SK-N-DZ (cell line): ENCODE measurements around the gene JOSD1. TPM values are rescaled to one million over a fixed set of nuclear protein-coding genes. Genes with fewer than 3 reads are reported as not detected.

Experiments
- DNase-seq: peaks from one replicate; pipeline ENCODE4 v3.0.0-alpha.2; 2015; ENCODE audit warnings: low spot score
- polyA plus RNA-seq, 2 experiments: library from polyadenylated mRNA; depleted of rRNA; stranded (reverse); fragments of >200 nt; gene quantifications; 2 replicates each; pipeline ENCODE4 v1.2.3, GENCODE V29; 2014

Gene JOSD1
- polyA plus RNA-seq (2014; cell fraction: cytosol; rRNA removed), result 55.5 and 61.2 TPM in 2 replicates
- 41.2 and 43.9 TPM in 2 replicates for polyA plus RNA-seq (2014; cell fraction: nucleus; rRNA removed)

- peak; percentile 92 for DNase-seq
Measured at GRCh38 chr22:38700789-38701628, at the start of gene JOSD1. TSS of gene JOSD1 (minus strand) at chr22:38700943. CDS start at chr22:38699987, 956 bp downstream.

DNA sequence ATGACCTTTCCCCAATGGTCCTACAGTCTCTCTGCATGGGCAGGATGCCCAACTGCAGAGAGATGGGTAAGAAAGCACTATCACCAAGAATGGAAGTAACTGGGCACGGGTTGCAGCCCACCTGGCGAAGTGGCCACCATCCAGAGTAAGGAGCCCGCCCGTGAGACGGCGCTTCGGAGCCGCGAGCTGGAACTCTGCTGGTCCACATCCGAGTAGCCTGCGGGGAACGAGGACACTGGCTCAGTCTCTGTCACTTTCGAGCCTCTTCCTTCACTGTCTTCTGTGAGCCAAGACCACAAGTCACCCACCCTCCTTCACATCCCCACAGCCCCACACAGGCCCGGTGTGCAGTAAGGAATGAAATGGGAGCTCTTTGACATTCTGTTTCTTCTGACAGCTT lies 49.4 kb upstream of the JOSD1 start:
- no peak for DNase-seq

- DNase-seq, result no peak
Measured at GRCh38 chr22:38748487-38749136, 47.9 kb upstream of the JOSD1 start.

DNA sequence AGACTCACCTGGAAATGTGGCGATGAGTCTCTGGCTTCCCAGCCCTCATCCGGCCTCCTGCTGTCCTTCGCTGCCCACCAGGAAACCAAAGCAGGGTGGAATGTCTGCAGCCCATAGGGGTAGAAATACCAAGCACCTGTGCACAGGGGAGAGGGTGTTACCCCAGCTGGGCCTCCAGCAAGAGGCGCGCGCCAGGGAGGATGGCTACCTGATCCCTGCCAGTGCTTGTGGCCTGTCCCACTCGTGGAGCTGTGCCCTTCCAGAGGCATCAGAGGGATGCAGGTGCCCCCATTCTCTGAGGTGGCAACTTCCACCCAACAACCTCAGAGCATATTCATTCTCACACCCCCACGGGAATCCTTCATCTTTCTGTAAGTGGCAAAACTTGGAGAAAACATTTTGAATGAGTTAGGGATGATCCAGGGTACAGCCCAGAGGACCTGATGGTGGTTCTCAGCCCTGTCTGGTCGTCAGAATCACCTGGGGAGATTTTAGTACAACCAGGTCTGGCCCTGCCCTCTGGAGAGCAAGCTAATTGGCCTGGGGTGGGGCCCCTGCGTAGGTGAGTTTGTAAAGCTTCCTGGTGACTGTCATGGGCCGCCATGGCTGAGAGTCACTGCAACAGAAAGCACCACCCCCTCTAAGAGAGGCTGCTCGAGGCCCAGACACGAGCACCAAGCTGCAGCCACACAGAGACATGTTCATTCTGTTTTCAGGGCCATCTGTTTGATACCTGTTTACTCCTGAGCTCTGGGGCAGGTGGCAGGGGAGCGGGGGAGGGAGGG lies 45.1 kb upstream of the JOSD1 start:
- no peak for DNase-seq

- no peak for DNase-seq
Measured at GRCh38 chr22:38744981-38745380, 44.2 kb upstream of the JOSD1 start.

- DNase-seq, result no peak
Measured at GRCh38 chr22:38742176-38742942, 41.6 kb upstream of the JOSD1 start.

DNA sequence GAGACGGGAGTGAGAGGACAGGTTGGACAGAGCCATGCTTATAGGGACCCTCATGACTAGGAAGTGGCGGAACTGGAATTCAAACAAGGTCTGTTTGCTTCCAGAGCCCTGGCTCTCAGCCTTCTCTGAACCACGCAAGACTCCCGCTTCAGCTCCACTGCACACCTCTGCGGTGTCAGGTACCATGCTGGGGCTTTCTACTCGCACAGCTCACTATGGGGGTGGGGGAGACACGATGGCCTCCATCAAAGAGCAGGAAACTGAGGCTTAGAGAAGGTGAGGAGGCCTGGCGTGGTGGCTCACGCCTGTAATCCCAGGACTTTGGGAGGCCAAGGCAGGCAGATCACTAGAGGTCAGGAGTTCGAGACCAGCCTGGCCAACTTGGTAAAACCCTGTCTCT lies 40.8 kb upstream of the JOSD1 start:
- DNase-seq, result no peak

GRCh38 chr22:38741166-38741565 lies 40.4 kb upstream of the JOSD1 start:
- DNase-seq, result no peak

DNA sequence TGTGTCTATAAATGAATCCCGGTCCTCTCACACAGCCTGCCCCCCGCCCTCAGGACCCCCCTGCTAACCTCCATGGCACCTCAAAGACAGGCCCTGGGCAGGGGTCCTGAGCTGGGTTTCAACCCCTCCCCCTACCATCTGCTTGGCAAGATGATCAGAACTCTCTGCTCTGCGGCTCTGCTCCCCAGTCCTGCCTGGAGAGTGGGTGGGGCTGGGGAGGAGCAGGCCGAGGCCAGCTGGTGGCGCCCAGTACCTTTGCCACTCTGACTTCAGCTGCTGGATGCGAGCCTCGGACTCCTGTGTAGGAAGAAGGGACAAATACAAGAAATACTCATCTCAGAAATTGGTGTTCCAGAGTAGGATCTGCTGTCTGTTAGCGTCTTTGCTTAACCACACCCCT lies 40.0 kb upstream of the JOSD1 start:
- no peak for DNase-seq

DNA sequence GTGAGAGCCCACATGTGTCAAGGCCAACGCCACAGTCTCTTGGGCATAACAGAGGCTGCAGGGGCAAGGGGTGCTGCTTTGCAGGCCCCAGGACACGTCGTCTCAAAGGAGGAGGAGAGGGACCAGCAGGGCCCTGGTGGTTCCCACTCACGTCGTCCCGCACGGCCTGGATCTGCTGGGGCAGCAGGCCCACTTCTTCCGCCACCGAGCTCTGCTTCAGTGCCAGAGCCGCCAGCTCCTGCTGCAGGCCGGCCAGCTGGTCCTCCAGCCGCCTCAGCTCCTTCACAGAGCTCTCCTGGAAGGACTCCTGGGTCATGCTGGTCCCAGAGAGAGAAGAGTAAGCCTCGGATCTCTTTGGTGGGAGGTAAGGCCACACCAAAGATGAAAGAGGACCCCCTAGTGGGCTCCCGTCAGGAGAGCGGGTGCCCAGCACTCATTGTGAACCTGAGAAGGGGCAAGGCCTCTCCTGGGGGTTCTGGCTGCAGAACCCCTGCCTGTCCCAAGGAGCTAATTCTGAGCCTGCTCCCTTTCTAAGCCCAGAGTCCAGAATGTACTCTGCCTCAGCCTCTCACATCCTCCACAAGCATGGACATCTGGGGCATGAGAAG lies 39.5 kb upstream of the JOSD1 start:
- DNase-seq, result no peak

DNA sequence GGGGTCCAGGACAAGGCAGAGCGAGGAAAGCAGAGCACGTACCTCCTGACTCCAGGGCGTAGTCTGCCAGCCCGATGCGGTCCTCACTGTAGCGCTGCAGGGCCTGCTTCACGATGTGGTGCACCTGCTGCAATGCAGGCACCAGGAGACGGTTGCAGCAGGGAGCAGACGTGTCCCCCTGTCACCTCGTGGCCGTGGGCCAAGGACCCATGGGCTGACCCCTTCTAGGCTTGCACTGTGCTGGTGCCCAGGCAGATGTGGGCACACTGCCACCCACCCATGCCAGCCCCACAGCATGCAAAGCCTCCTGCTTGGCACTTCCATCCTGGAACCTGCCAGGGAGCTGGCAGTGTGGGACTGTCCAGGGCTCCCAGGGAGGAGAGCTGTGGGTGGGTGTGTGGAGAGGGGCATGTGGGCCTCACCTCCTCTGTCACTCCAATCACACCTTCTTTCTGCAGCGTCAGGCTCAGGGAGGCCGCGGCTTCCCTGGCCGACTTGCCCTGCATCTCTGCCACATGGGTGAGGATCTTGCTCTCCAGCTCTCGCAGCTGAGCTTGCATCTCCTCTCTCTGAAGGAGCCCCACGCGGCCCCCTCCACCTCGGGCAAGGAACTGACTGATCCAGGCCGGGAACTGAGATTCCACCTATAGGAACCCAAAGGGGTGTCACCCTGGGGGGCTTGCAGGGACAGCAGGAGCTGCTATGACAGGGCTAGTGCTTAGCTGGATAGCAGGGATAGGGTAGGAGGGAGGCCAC lies 38.7 kb upstream of the JOSD1 start:
- no peak for DNase-seq

GRCh38 chr22:38738475-38739070 lies 37.8 kb upstream of the JOSD1 start:
- no peak for DNase-seq

- no peak for DNase-seq
Measured at GRCh38 chr22:38737302-38738060, 36.7 kb upstream of the JOSD1 start.

- DNase-seq, result no peak
Measured at GRCh38 chr22:38736257-38736570, 35.5 kb upstream of the JOSD1 start.

DNA sequence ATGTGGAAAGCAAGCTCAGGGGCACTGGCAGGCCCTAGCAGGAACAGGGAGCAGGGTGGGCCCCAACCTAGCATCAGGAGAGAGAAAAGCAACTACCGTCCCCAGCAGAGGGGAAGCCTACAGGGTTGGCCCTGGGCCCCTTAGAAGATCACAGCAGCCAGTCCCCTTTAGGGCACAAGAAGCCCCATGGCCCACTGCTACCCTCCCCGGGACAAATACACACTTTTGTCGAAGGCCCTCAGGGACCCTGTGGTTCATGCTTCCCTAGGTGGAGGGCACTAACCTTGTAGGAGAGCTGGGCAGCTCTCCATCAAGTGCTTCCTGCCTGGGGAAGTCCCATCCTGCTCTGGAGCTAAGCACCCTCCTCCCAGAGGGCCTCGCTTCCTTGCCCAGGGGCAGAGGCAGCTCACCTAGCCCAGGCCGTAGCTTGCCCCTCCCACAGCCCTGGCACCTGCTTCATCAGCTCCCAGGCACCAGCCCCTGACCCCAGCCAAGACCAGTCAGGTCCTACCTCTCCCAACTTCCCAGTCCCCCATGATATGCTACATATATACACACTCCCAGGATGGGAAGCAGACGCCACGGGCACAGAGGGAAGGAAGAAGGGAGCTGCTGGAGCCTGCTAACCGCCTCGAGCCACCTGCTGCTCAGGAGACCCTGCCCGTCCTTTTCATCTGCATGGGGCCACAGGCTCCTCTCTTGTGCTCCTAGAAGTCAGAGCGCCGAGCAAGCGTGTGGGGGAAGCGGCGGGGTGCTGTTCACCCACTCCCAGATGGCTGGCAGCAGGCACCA lies 34.9 kb upstream of the JOSD1 start:
- DNase-seq, result no peak

DNA sequence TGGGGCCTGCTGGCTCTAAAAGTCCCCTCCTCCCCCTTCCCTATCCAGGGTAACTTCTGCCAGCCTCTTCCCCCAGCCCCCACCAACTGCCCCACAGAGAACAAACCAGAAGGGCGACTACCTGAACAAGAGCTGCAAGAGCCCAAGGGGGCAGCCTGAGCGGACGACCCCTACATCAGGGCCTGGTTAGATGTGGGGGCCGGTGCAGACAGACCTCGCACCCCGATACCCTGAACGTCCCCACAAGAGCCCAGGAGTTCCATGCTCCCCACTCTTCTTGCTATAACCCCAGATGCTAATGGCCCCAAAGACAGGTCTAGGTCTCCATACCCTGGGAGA lies 34.4 kb upstream of the JOSD1 start:
- DNase-seq, result no peak

- DNase-seq, result no peak
Measured at GRCh38 chr22:38734421-38735100, 33.8 kb upstream of the JOSD1 start.
